NB4 (cell line): Measurements from ENCODE around the gene HERC4.

Experiments used
- DNase-seq: peaks from one replicate; pipeline ENCODE4 v3.0.0; 2010; ENCODE audit warnings: low read depth
- H3K4me3 ChIP-seq: one replicate; pipeline ENCODE4 v1.5.1; 2011; ENCODE audit warnings: mild to moderate bottlenecking, low read depth, low read length, moderate library complexity
- MYC ChIP-seq: IDR thresholded peaks from 2 replicates; pipeline ENCODE4 v1.6.1; 2011; ENCODE audit warnings: low read depth, low read length
- POLR2A ChIP-seq: IDR thresholded peaks from 2 replicates; pipeline ENCODE4 v1.6.1; 2011; ENCODE audit warnings: mild to moderate bottlenecking; ENCODE audit not compliant: insufficient read length; ENCODE audit errors: extremely low read depth
- TF ChIP-seq, protein P1 (sequence below): IDR thresholded peaks from one replicate; pipeline ENCODE4 v1.5.1; 2012; ENCODE audit warnings: low read depth, low read length
- TF ChIP-seq, protein P2 (sequence below): IDR thresholded peaks from 2 replicates; pipeline ENCODE4 v1.6.1; 2011; ENCODE audit warnings: low read depth, low read length

Gene HERC4

GRCh38 chr10:68087685-68088401, 12.8 kb upstream of the HERC4 start:
- TF ChIP-seq POLR2A = no peak
- TF ChIP-seq, protein P1, sequence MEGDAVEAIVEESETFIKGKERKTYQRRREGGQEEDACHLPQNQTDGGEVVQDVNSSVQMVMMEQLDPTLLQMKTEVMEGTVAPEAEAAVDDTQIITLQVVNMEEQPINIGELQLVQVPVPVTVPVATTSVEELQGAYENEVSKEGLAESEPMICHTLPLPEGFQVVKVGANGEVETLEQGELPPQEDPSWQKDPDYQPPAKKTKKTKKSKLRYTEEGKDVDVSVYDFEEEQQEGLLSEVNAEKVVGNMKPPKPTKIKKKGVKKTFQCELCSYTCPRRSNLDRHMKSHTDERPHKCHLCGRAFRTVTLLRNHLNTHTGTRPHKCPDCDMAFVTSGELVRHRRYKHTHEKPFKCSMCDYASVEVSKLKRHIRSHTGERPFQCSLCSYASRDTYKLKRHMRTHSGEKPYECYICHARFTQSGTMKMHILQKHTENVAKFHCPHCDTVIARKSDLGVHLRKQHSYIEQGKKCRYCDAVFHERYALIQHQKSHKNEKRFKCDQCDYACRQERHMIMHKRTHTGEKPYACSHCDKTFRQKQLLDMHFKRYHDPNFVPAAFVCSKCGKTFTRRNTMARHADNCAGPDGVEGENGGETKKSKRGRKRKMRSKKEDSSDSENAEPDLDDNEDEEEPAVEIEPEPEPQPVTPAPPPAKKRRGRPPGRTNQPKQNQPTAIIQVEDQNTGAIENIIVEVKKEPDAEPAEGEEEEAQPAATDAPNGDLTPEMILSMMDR = no peak
- no peak for TF ChIP-seq MYC
- TF ChIP-seq, protein P2, sequence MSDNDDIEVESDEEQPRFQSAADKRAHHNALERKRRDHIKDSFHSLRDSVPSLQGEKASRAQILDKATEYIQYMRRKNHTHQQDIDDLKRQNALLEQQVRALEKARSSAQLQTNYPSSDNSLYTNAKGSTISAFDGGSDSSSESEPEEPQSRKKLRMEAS = no peak
- no peak overlapping the region for H3K4me3 ChIP-seq
- no peak for DNase-seq

GRCh38 chr10:68086910-68087684, 12.0 kb upstream of the HERC4 start:
- no peak overlapping the region for H3K4me3 ChIP-seq
- TF ChIP-seq, protein P2 = no peak
- TF ChIP-seq, protein P1 = no peak
- TF ChIP-seq POLR2A (no peak), MYC (no peak)
- DNase-seq = no peak

DNA sequence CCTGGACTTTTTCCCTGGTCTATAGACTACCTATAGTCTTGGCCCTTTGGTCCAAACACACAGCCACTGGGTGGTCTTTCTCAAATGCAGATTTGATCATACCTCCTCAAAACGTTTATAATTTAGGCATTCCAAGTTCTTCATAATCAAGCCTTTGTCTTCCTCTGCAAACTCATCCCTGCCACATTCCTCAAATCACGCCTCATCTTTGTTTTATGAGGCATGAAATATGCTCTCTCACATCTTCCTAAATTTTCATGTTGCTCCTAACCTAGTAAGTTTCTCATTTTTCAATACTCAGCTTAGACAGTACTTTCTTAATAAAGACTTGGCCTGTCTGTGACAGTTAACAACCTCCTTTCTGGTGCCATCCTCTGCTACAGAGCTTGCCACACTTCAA, 10.9 kb upstream of the HERC4 start:
- DNase-seq = peak; percentile 43
- H3K4me3 ChIP-seq = no peak overlapping the region
- TF ChIP-seq MYC = no peak
- no peak for TF ChIP-seq POLR2A
- TF ChIP-seq, protein P2 = 0 out of 2 replicates have a peak, but pooled peaks have one; percentile 22
- TF ChIP-seq, protein P1 = no peak

GRCh38 chr10:68084469-68084868, 9.4 kb upstream of the HERC4 start:
- TF ChIP-seq MYC (no peak), POLR2A (no peak)
- TF ChIP-seq, protein P1 = no peak
- TF ChIP-seq, protein P2 = no peak
- H3K4me3 ChIP-seq = no peak overlapping the region
- DNase-seq = no peak

DNA sequence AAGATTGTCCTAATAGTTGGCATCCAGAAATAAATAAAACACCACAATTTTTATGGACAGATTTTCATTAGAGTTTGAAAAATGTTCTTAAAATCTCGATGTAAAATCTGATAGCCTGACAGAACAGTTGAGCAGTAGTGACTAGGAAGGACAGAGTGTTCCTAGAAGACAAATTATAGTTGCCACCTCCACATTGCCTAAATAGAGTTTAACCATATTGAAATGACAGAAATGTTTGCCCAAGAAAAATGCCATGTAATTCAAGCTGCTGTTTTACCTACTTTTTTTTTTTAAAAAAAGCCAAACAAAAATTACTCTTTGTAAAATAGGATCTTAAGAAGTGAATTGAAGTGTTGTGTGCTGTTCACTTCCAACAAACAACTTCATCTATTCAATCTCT, 8.9 kb upstream of the HERC4 start:
- no peak overlapping the region for H3K4me3 ChIP-seq
- DNase-seq = no peak
- TF ChIP-seq POLR2A (no peak), MYC (no peak)
- TF ChIP-seq, protein P1 = no peak
- TF ChIP-seq, protein P2 = no peak
